Astrocyte (in vitro differentiated cells and primary cell): ENCODE results near the gene STRADA.

Source experiments
- CTCF ChIP-seq: IDR thresholded peaks from 2 replicates; pipeline ENCODE4 v1.5.1; 2011; ENCODE audit warnings: low read depth, mild to moderate bottlenecking, inconsistent platforms, low read length, moderate library complexity; ENCODE audit not compliant: insufficient read depth
- EZH2 ChIP-seq: IDR thresholded peaks from 2 replicates; pipeline ENCODE4 v1.6.1; 2012; ENCODE audit warnings: mild to moderate bottlenecking, low read length, inconsistent platforms; ENCODE audit not compliant: insufficient read depth

GRCh38 chr17:63686138-63686685 lies 55.4 kb downstream of the STRADA start:
- TF ChIP-seq CTCF (no peak), EZH2 (no peak)
